NT2/D1 (cell line): ENCODE data around the gene DLX1.
"Not testable (repeated sequence)": the region's sequence is repeated elsewhere in the genome, so short reads cannot be mapped to it uniquely, and the experiment has no call there.

Source experiments
- DNase-seq: peaks from one replicate; pipeline ENCODE4 v3.0.0-alpha.2; 2011; ENCODE audit warnings: low read depth, low spot score
- H3K27me3 ChIP-seq: 2 replicates; pipeline ENCODE4 v1.6.0; 2011; ENCODE audit warnings: mild to moderate bottlenecking; ENCODE audit not compliant: insufficient read length, insufficient read depth
- H3K36me3 ChIP-seq: 2 replicates; pipeline ENCODE4 v1.6.1; 2011; ENCODE audit warnings: mild to moderate bottlenecking, low read length, mixed read lengths; ENCODE audit not compliant: insufficient read depth, insufficient read length
- H3K4me1 ChIP-seq: 2 replicates; pipeline ENCODE4 v1.5.1; 2011; ENCODE audit not compliant: insufficient read depth, insufficient read length
- H3K4me3 ChIP-seq: 2 replicates; pipeline ENCODE4 v1.5.1; 2011; ENCODE audit warnings: low read depth; ENCODE audit not compliant: insufficient read length
- H3K9ac ChIP-seq: 2 replicates; pipeline ENCODE4 v1.6.0; 2011; ENCODE audit warnings: low read depth; ENCODE audit not compliant: insufficient read length
- H3K9me3 ChIP-seq: 2 replicates; pipeline ENCODE4 v1.5.1; 2011; ENCODE audit warnings: mild to moderate bottlenecking, low read length; ENCODE audit not compliant: insufficient read depth
- SUZ12 ChIP-seq: IDR thresholded peaks from 2 replicates; pipeline ENCODE4 v1.6.1; 2011; ENCODE audit not compliant: insufficient read length, insufficient read depth; ENCODE audit errors: extremely low read depth
- YY1 ChIP-seq: IDR thresholded peaks from 2 replicates; pipeline ENCODE4 v1.6.1; 2011; ENCODE audit not compliant: insufficient read length, insufficient read depth
- ZNF274 ChIP-seq: IDR thresholded peaks from 2 replicates; pipeline ENCODE4 v1.6.1; 2011; ENCODE audit warnings: mild to moderate bottlenecking, low read depth, low read length

DLX1 gene

GRCh38 chr2:172109988-172110811 is 24.9 kb downstream of the DLX1 start:
- Histone ChIP-seq H3K4me3 (no peak overlapping the region), H3K9ac (peak overlapping the region; percentile 11), H3K36me3 (no peaks in the 10 kb centered on the region), H3K4me1 (peaks cover 6% of the 10 kb centered on the region), H3K9me3 (no peaks in the 10 kb centered on the region), H3K27me3 (peaks cover 30% of the 10 kb centered on the region)
- no peak for DNase-seq
- TF ChIP-seq ZNF274 (no peak), YY1 (no peak), SUZ12 (no peak)

- Histone ChIP-seq H3K4me1 (peaks cover 2% of the 10 kb centered on the region), H3K4me3 (no peak overlapping the region), H3K27me3 (no peaks in the 10 kb centered on the region), H3K9me3 (no peaks in the 10 kb centered on the region), H3K9ac (no peak overlapping the region), H3K36me3 (no peaks in the 10 kb centered on the region)
- TF ChIP-seq ZNF274 (no peak), SUZ12 (no peak)
- DNase-seq = no peak
These were observed 28.3 kb downstream of the DLX1 start for GRCh38 chr2:172113617-172114016.

GRCh38 chr2:172114176-172114575 is 28.9 kb downstream of the DLX1 start:
- not testable (repeated sequence) for H3K9ac ChIP-seq, H3K36me3 ChIP-seq, H3K9me3 ChIP-seq, H3K4me1 ChIP-seq, DNase-seq, H3K4me3 ChIP-seq, H3K27me3 ChIP-seq

- no peaks in the 10 kb centered on the region for H3K4me1 ChIP-seq
- no peak overlapping the region for H3K4me3 ChIP-seq
- H3K9ac ChIP-seq = no peak overlapping the region
- H3K27me3 ChIP-seq = no peaks in the 10 kb centered on the region
- DNase-seq = no peak
- no peaks in the 10 kb centered on the region for H3K9me3 ChIP-seq
- no peaks in the 10 kb centered on the region for H3K36me3 ChIP-seq
- TF ChIP-seq SUZ12 = no peak
- no peak for TF ChIP-seq YY1
- no peak for TF ChIP-seq ZNF274
These were observed 29.3 kb downstream of the DLX1 start for GRCh38 chr2:172114579-172114978.

GRCh38 chr2:172116107-172116506 is 30.8 kb downstream of the DLX1 start:
- Histone ChIP-seq H3K27me3 (no peaks in the 10 kb centered on the region), H3K9me3 (no peaks in the 10 kb centered on the region), H3K36me3 (no peaks in the 10 kb centered on the region), H3K9ac (no peak overlapping the region), H3K4me3 (no peak overlapping the region), H3K4me1 (no peaks in the 10 kb centered on the region)
- no peak for DNase-seq
- TF ChIP-seq ZNF274 (no peak), SUZ12 (no peak), YY1 (no peak)

- Histone ChIP-seq H3K4me3 (no peak overlapping the region), H3K9ac (no peak overlapping the region), H3K9me3 (no peaks in the 10 kb centered on the region), H3K4me1 (no peaks in the 10 kb centered on the region), H3K36me3 (no peaks in the 10 kb centered on the region), H3K27me3 (no peaks in the 10 kb centered on the region)
- no peak for TF ChIP-seq YY1
- no peak for TF ChIP-seq SUZ12
- TF ChIP-seq ZNF274 = no peak
- DNase-seq = no peak
These were observed 33.8 kb downstream of the DLX1 start for GRCh38 chr2:172119089-172119488.

- Histone ChIP-seq H3K9ac (no peak overlapping the region), H3K27me3 (no peaks in the 10 kb centered on the region), H3K4me3 (no peak overlapping the region), H3K9me3 (no peaks in the 10 kb centered on the region), H3K36me3 (no peaks in the 10 kb centered on the region), H3K4me1 (no peaks in the 10 kb centered on the region)
- DNase-seq = no peak
- TF ChIP-seq ZNF274 (no peak), YY1 (no peak), SUZ12 (no peak)
These were observed 34.8 kb downstream of the DLX1 start for GRCh38 chr2:172120118-172120517.
